Stimulated activated CD4-positive, alpha-beta T cell treated with anti-CD3 and anti-CD28 coated beads, Interleukin-1b, Interleukin-23, amount 100 ng/mL, for 1 hour (primary cell): ENCODE results near the gene ARHGAP18.

Experiments used
- DNase-seq, 2 donors: peaks; one replicate each; pipeline ENCODE4 v3.0.0-alpha.2; 2020; ENCODE audit warnings: low read depth in 2 of 2

Gene ARHGAP18

DNA sequence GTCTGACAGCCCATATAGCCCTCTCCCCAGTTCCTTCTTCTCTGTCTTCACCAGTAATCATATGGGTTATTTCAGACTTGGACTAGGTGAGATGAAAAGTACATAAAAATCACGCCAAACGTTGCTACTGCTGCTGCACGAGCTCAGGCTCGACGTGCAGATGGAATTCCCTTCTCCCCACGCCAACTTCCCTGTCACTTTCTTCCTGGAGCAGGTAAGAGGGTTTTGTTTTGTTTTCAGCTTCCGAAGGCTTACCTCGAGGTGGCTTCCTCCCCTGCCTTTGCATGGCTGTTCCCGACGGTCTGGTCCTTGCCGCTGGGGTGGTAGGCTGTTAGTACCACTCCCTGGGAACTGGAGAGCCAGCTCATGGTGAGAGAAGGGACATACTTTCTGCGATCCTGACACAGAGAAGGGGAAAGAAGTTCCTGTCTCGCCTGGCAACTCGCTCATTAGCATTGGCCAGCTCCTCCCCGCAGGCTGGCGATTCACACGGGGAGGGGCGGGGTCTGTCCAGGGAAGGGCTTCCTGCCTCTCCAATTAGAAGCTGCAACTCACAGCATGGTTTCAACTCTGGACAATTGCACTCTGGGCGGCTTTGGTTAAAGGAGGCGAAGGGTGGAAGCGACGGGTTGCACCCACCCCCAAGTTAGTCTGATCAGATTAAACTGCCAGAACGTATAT is at the start of gene ARHGAP18:
Gene ARHGAP18, minus strand, starts transcription at position 409 of the 681 bp plus-strand sequence. Its CDS starts 41 bp downstream, at position 368.
- peak; percentile 18 to 32 for DNase-seq

DNA sequence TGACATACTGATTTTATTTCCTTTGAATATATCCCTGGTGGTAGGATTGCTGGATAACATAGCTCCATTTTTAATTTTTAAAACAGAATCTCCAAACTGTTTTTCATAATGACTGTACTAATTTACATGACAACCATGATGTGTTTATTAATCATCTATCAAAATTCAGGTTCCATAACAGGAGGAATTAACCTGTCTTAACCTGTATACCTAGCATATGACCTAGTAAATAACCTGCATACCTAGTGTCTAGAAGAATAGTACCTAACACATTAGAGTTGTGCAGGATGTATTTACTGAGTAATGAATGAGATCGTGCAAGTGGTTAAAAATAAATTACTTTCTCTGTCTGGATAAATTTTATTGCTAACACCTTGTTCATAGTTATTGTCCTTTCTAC is 45.8 kb upstream of the ARHGAP18 start:
- no peak for DNase-seq

DNA sequence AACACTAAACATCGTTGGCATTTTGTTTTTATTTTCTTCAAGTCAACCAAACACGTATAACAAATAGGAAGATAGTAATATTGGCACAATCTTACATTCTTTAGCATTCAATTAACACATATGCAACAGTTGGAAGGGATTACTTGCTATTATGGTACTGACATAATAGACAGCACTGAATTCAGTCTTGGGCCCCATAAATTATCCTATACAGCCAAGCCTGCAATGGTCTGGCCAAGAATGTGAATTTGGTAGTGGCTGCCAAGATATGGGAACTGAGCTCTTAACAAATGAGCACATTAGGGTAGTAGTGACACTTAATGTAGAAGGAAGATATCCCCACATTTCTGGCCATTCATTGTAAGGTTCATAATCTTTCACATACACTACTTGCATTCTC is 44.8 kb upstream of the ARHGAP18 start:
- no peak for DNase-seq

- DNase-seq, result no peak
Observed at GRCh38 chr6:129753422-129753821, 43.4 kb upstream of the ARHGAP18 start.

GRCh38 chr6:129751384-129751783 is 41.4 kb upstream of the ARHGAP18 start:
- no peak for DNase-seq

DNA sequence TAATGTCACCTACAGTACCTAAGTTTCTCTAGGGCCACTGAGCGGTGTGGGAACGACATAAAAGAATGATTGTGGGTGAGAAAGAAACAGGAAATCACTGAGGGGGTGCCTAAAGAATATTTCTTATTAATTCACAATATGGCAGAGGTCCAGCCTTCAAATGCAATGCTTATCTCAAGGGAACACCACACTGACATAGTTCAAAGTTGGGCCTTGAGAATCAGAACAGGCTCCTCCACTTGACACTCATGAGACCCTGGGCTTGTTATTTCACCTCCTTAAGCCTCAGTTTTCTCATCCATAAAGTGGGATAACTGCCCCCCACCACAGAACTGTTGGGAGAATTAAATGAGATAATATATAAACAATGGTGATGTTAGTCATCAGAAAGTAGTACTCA is 40.4 kb upstream of the ARHGAP18 start:
- DNase-seq, result no peak

DNA sequence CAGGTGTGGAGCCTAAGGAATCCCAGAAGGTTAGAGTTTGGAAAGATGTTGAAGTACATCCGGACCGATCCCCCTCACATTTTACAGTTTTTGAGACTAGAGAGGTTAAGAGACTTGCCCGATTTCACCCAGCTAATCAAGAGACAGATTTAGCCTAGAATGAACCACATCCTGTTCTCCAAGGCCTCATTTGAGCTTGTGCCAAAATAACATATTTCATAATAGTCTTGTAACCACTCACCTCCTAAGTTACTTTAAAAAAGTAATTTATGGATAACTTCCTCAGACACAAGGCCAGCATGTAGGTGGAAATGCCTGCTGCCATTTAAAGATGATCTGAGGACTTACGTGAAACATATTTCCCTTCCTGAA is 39.8 kb upstream of the ARHGAP18 start:
- no peak for DNase-seq

DNA sequence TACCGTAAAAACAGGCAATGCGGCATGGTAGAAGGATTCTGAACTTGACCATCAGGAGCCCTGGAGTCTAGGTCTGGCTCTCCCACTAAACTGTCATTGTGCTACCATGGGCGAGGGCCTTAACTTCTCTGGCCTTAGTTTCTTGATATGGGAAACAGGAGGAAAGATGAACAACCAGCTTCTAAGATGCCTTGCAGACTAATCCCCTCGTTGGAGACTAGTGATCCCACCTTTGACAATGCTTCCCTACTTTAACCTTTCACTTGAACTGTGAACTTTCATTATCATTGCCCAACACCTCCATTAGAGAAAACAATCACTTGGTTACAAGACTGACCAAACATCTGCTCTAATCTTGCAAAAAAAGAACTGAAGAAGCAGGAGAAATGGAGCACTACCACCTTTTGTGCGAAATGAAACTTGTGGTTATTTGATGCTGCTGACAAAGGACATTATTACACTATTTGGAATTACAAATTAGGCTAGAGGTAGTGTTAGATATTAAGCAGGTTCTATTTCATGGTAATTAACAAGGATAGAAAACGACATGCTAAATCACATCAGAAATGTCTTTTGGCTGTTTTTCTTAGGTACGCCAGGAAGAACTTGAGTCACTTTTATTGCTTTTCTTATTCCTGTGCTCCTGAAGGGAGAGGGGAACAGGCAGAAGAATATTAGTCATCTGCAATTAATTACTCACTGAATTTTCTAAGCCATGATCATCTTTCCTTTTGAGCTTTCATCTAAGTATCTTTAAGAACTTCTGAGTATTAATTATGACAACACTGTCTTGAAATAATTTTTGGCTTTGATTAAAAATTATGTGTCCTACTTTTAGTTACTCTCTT is 39.1 kb upstream of the ARHGAP18 start:
- DNase-seq, result no peak

- DNase-seq, result peak in 1 of 2 donors; percentile 17
Observed at GRCh38 chr6:129748212-129748900, 38.4 kb upstream of the ARHGAP18 start.

- no peak for DNase-seq
Observed at GRCh38 chr6:129747588-129748112, 37.7 kb upstream of the ARHGAP18 start.

- DNase-seq, result no peak
Observed at GRCh38 chr6:129744880-129745237, 34.9 kb upstream of the ARHGAP18 start.

DNA sequence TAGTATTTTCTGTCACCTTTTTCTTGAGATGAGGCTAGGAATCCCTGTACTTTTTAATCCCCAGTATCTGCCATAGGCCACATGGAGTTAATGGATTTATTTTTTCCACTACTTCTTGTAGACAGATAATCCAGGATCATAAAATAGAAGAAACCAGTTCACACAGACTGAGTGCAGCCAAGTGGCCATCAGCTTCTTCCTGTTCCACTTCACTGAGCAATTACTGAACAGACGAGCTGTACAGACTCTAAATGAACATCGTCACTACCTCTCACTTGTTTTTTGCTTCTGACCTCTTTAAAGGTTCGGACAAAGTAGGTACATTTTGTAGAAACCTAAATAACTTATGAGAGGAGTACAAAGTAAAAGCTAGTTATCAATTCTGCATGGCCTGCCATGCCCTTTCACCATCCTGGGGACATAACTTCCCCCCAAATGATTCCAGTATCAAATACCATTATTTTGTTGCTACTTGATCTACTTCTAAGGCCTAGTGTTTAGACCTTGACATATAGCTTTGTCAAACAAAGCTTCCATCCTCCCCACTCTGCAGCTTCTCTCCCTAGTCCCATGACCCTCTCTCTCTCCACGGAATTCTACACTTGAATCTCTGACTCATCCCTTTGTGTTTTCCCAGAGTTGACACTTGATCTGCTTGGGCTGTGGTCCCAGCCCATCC is 34.4 kb upstream of the ARHGAP18 start:
- DNase-seq, result no peak

- no peak for DNase-seq
Observed at GRCh38 chr6:129740013-129740412, 30.0 kb upstream of the ARHGAP18 start.

- DNase-seq, result no peak
Observed at GRCh38 chr6:129736105-129736504, 26.1 kb upstream of the ARHGAP18 start.

DNA sequence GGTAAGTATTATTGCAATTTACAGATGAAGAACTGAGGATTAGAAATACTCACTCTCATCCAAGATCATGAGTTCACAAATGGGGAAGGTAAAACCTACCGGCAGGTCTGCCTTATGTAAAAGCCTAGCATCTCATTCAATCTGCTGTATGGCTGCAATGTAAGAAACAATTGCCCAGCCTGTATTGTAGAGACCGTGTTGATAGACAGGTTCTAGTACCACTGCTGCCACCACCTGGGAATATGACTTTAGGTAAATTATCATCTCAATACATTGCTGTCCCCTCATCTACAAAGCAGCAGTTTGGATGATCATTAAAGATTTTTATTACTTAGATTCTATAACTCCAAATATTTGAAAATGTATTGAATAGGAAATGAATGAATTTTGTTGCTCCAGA is 23.3 kb upstream of the ARHGAP18 start:
- DNase-seq, result no peak

- no peak for DNase-seq
Observed at GRCh38 chr6:129732542-129732941, 22.6 kb upstream of the ARHGAP18 start.

GRCh38 chr6:129732034-129732433 is 22.1 kb upstream of the ARHGAP18 start:
- DNase-seq, result no peak

- no peak for DNase-seq
Observed at GRCh38 chr6:129731428-129731827, 21.5 kb upstream of the ARHGAP18 start.

DNA sequence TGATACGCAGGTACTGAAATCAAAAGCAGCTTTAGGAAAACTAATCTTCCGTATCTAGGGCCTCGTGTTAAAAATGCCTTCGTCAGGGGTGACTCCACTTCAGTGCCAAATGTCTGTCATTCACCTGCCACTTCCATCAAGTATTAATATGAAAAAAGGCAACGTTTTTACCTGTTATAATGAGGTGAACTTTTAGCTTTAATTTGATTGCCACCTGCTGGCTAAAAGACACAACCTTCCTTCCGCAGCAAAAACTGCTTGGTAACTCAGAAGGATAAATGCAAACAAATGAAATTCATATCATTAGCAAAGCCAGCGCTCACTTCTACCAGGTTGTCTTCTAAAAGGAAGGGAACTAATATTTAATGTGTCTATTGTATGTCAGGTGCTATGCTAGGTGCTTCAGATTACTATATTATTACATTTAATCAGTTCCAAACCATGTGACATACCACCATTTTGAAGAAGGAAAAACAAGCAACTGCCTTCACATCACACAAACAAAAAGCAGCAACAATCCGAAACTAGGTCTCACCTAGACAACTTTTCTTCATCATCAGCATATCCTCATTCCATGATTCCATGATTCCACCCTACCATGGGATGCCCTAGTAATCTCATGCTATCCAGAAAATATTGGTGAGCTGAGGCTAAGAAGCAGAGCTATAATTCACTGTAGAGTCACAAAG is 20.6 kb upstream of the ARHGAP18 start:
- no peak for DNase-seq

DNA sequence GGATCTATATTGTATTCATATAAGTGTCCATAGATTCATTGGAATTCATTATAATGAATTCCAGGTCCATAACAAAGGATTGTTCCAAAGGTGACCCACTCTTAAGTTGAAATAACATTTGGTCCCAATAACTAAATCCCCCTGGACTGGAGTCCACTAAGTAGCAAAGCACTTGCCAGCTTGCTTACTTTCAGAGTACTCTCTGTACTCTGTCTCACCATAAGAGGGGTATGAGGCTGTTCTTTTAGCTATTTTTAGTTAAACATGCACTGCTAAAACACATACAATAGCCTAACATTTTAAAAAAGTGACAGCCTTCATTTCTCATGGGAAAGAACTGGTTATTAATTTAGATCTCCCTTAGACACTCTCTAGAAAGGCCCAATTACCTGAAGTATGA is 16.7 kb upstream of the ARHGAP18 start:
- no peak for DNase-seq

GRCh38 chr6:129725341-129725740 is 15.4 kb upstream of the ARHGAP18 start:
- no peak for DNase-seq
